Fibroblast of skin of right biceps (primary cell): Measurements from ENCODE around the gene PRRX1.

Source experiments
- DNase-seq: peaks from one replicate; pipeline ENCODE4 v3.0.0-alpha.2; 2013

The PRRX1 gene

DNA sequence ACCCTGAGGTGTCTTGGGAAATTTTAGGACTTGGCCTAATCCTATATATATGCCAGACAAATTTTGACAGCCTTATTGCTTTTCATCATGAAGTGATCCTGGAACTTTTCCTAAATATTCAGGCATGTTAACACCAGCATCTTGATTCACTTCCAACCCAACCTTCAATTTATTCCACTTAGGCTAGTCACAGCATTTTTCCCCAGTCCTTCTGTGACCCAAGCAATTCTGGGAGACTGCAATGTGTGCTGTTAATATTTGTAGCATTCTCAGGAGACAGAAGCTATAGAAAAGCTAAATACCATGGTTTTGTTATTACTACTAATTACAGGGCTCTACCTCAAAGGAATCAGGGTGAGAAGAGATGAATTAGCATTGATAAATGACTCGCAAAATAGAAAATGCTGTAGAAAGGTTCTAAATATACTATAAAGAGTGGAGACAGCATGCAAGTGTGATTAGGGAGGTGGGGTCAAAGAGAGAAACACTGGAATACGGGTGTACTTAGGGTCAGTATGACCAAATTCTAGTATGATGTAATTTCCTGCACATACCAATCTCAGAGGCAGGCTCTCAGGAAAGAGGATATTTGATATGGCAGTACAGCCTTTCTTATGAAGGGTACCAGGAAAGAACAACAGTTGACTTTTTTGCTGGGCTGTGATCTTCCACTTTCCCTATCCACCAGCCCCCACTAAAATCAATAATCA lies 29.1 kb downstream of the PRRX1 start:
- peak; percentile 88 for DNase-seq

DNA sequence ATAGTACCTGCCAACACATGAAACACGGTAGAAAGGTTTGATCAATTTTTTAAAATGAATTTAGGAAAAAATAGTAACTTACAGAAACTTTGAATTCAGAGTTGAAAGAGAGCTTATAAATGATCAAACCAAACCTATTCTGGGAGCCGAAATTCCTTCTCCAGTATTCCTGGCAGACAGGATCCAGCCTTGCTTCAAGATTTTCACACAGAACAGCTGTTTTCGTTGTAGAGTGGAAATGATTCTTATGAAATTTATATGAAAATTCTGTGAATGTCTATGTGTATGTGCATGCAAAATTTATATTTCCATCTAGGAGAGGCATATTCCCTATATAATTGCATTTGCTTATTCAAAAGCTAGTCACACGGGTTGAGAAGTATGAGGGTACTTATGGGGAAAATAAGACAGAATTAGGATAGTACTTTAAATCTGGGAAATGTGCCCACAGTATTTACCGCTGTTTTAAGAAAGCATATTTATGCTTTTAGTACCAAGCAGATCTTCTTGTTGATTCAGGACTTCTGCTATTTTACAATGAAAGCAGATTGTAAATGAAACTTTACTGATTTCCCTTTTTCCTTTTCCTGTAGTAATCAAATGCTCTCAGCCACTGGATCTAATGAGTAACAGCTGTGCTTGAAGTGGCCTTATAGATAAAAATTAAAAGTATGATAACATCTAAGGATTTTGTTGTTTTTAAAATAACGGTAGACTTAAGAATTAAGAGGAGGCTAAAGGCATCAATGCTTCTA lies 30.4 kb downstream of the PRRX1 start:
- no peak for DNase-seq

DNA sequence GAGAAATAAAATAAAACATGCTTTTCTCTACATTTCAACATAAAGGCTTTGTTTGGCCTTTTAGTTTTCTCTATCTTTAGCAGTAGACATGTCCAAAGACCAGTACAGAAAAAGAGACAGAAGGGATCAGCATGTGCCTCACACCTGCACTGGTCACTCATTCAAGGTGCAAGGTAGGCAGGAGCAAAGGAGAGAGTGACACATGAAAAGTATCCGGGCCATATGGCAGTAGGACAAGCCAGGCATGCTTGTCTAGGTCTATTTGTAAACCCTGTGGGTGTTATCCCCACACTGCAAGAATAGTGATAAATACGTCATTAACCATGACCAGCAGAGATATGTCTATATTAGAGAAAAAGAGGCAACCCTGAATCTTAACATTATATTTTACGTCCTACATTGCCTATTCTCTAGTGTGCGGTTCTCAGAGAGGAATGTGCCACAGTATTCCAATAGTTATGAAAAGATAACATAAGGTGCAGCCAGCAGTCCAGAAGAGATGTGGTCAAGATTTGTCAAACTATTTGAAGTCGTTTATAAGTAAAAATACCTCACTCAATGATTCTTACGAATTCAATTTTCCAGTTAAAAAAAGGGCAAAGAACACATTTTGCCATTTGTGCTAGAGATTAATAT lies 32.1 kb downstream of the PRRX1 start:
- DNase-seq = no peak

DNA sequence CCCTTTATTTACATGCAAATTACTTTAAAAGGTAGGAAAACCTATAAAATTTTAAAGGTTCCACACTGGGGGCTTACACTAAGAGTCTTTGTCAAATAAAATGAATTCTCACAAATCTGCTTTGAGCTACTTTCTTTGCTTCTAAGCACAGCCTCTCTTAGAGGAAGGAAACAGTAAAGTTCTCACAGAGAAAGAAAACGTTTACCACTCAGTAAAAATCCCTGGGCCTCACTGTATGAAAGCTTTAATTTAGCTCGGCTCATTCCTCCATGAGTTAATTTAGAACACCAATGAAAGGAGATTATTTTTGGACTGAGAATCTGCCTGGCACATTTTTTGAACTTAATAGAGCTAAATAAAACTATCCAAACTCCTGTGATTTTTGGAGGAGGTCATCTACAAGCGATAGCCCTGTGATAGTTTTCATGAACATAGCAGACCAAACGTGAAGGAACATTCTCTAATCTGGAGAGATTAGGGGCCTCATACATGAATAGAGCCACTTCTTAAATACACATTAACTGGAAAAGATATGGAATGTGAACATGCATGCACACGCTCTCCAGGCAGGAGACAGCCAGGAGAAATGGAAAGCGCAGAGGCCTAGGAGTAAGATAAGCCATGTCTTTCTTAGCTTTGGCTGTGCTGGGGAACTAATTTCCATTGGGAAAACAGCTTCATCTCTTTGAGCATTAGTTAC lies 32.8 kb downstream of the PRRX1 start:
- DNase-seq = no peak

DNA sequence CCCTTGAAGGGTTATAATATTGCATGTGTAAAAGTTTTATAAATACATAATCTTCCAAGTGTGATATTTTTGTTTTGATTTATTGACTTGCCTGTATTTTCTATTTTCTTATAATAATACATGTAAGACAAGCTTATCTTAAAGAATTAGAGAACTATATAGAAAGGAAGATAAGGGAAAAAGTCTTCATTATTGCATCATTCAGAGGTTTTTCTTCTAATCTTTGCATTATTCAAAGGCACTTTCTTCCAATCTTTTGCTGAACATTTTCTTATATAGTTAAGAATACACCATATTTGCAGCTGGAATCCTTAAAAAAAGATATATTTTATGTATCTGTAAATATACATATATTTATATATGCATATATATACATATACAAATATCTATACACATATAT lies 33.4 kb downstream of the PRRX1 start:
- no peak for DNase-seq

DNA sequence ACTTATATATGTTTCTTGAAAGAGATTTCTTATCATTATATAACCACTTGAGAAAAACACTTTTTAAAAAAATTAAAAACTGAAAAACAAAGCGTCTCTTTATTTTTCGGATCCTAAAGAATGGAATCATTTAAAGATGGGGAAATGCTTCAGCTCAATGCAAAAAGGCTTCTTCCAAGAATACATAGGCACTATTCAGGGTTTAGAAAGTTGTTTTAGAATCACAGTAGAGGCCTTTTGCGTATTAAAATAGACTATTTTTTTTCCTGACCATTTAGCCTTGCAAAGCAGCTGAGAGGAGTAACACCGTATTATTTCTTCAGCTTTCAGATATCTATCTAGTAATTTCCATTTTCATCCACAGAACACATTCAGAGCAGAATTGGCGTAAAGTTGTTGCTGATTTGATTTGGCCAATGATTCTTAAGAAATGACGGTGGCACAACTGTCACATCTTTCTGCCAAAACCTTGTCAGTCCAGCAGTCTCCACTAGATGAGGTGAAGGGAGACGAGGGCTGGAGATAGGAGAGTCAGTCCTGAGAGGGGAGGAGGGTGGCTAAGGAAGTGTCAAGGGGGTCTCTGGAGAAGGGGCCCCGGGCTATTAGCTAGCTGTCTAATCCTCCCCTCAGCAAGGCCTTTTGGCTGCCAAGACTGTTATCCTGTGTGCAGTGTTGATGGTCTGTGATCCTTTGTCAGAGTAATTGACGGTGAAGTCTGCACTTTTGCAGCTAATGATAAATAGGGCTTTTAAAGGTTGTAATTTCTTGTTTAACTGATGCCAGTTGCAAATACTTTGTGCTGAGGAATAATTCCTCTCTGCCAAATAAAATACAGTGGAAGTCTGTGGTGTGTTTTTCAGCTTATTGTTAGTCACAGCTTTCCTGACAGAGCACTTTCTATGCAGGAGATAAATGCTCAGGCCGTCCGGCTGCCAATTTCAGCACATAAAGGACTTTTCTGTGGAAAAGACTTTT lies 34.7 kb downstream of the PRRX1 start:
- peak; percentile 89 for DNase-seq

DNA sequence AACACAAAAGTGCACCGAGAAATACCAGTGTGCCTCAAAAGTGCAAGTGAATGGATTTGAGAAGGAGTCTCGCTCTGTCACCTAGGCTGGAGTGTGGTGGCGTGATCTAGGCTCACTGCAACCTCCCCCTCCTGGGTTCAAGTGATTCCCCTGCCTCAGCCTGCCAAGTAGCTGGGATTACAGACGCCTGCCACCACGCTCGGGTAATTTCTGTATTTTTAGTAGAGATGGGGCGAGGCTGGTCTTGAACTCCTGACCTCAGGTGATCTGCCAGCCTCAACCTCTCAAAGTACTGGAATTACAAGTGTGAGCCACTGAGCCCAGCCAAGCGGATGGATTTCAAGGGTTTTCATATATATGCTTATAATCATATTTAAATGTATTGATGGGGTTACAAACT lies 35.8 kb downstream of the PRRX1 start:
- DNase-seq = no peak

DNA sequence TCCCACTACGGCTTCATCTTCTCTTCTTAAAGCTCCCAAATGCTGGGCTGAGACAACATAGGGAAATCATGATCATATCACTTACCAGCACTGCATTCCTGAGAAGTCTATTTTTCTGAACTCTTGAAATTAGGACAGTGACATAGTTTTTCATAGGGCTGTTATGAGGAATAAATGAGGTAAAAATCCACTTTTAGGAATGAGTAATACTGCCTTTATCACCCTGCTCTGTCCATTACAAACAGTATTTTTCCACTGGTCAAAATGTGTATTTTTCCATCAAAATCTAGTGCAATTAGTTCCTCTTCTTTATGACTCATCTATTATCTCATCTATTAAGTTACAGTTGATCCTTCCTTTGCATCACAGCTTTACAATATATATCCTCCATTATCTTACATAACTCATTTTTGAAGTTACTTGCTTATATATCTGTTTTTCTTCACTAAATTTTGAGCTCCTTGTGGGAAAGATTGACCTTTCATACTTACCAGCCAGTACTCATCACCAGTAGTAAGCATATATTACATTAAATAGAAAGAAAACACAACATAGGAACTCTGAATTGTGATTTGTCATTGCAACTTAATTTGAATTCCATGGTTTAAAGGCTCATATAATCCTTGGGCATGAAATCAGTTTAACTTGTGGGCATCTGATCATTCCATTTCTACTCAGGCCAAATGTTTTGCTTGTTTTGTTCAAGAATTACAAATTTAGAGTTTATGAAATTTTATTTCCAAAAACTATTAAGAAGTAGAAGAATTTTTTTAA lies 37.1 kb downstream of the PRRX1 start:
- peak; percentile 70 for DNase-seq

DNA sequence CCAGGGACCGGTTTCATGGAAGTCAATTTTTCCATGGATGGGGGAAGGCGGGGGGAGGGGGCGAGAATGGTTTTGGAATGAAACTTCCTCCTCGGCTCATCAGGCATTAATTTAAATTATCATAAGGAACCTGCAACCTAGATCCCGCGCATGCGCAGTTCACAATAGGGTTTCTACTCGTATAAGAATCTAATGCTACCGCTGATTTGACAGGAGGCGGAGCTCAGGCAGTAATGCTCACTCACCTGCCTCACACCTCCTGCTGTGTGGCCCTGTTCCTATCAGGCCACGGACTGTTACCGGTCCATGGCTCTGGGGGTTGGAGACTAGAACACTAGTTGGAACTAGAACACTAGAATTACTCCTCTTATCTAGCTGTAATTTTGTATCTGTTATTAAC lies 38.0 kb downstream of the PRRX1 start:
- DNase-seq = no peak

DNA sequence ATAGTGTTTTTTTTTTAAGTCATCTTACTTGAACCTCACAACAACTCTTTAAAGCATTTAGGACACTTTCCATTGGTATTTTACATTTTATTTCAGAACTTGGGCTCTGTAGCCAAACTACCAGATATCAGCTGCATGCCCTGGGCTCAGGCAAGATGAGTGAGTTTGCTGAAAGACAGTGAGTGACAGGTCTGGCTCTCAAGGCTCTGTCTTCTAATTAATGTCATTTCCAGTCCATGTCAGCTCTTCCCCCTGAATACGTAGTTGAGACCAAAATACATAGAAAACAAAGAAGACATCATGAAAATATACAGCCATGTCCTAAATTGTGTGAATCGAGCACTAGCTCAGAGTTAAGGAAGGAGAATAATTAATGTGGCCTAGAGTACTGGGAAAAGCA lies 39.7 kb downstream of the PRRX1 start:
- DNase-seq = no peak

DNA sequence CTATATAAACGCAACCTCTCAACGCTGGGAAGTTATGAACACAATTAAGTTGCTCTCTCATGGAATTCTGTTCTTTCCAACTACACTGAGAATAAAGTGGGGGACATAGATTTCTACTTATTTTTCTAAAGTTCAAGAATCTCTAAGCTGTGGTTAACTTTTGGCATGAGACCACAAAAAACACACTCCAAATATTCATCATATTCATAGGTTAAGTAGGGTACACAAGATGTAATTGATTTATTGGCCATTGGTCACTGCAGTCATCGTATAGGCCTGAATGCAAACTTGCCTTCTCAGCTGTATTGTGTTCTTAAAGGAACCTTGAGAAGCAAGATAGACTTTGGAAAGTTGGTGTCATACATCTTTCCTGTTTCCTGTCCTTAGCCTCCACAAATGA lies 40.3 kb downstream of the PRRX1 start:
- DNase-seq = peak; percentile 89

DNA sequence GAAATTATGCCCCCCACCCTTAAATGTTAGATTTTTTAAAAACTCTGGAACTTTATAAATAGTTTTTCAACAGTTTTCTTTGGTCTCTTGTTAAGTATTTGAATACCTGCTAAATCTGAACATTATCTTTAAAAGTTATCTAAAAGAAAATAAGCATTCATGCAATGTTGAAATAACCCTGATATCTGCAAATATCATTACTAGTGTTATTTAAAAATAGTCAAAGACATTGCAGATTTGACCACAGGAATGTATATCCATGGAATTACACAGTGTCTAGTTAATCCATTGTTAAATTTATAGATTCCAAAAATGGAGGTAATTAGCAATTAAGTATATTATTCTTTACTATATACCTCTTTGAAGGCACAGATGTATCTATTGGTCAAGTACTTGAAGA lies 42.0 kb downstream of the PRRX1 start:
- DNase-seq = no peak

DNA sequence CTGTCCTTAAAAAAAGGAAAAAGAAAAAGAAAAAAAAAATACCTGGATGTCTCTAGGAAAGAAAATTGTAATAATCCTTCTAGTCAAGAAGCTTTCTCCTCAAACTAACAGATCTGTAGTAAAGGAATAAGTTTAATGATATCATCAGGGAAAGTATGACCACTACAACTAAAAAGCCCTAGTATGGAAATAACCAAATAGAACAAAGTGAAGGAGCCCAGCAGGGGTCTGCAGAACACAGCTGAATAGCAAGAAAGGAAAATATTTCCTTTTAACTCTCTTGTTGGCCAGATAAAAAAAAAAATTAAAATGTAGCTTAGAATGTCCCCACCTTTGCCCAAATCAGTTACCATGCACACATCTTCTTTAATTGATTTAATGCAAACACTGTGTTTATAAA lies 43.2 kb downstream of the PRRX1 start:
- no peak for DNase-seq

DNA sequence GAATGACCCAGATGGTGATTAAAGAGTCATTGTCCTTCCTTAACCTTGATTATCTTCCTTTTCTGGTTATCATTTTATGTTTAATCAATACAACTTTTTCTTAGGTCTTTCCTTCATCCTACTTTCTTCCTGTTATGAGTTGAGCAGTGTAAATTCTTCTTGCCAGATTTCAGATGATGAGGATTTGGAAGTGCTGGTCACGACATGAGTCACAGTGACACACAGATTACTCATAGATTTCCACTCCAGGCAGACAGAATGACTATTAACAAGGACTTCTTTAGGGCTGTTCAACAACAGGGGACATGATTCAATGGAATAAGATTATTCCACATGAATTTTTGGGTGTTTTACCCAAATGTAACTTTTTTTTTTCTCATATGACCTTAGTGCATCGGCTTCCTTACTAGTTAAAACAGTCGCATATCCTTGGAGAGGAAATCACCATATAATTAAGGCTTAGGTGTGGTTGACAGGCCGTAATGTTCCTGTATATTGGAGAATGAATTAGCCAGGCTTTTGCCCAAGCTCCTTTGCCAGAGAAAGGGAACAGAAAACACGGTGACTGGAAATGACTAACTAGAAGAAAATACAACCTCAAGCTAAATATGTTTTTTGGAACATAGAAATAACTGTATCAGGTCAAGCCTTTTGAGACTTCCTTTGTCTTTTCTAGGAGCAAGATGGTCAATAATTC lies 44.2 kb downstream of the PRRX1 start:
- peak; percentile 99 for DNase-seq

DNA sequence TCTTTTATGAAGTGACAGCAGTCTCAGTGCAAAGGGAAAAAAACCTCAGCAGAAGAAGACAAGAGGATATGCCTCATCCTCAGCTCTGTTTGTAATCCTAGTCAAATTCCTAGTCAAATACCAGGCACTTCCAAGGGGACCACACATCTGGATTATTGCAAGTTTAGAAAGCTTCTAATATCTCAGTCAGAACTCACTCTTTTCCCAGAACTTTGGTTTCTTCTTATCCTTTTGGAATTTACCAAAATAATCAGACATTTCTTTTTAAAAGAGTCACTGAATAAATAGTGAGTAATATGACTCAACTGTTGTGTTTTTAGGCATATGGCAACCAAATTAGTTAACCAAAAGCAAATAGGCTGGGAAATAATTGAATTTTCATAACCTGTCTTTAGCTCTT lies 47.8 kb downstream of the PRRX1 start:
- DNase-seq = peak; percentile 98

DNA sequence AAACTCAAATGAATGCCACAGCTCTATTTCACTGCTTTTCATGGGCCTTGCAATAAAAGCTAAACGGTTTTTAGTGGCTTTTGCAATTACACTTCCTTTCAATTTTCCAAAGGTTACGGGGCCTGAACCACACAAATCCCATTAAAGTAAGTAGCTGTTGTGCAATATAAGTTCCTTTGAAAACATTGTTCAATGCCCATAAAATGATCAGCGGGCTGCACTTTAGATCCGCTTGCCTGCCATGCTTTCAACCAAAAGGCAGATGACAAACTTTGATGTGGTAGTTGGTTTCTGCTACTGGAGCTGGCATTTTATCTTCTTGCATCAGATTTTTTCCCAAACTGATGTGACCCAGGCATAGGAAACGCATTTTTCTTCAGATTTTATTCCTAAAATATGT lies 50.2 kb downstream of the PRRX1 start:
- no peak for DNase-seq

DNA sequence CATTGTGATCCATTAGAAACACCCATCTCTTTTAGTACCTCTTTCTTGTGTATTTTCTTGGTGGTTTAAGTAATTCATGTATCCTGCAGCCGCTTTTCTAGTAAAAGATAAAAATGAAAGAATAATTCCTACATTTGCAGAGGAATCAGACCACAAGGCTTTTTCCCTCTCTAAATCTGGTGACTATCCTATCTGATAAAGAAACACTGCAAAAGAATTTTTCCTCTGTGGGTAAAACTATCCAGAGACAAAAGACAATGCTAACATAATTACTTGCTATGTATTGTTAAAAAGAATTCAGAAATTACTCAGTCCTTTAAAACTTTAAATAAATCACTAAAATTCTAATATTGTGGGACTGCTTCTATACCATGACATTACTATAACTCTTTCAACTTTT lies 51.0 kb downstream of the PRRX1 start:
- DNase-seq = no peak

DNA sequence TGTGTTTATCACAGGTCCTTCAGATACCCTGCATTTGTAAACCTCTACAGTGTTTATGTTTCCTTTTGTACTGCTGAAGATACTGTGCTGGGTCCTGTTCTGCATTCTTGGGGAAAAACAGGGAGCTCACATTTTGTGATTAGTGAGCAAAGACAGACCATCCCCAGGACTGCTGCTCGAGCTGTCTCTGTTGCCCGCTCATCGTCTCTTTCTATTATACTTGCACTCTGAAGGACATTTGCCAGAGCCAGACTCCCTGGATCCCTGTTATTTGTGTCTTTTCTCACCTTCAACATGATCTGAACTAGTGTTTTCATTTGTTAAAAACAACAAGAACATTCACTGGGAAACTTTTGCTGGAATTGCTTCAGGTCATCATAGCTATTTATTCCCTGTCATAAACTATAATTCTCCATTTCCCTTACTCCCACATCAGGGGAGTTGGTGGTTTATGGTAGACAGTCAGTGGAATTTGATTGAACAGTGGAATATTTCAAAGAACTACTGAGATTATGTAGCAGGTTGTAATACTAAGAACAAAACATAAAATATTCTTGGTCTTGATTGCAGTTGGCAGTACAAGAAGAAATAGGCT lies 53.0 kb downstream of the PRRX1 start:
- no peak for DNase-seq

DNA sequence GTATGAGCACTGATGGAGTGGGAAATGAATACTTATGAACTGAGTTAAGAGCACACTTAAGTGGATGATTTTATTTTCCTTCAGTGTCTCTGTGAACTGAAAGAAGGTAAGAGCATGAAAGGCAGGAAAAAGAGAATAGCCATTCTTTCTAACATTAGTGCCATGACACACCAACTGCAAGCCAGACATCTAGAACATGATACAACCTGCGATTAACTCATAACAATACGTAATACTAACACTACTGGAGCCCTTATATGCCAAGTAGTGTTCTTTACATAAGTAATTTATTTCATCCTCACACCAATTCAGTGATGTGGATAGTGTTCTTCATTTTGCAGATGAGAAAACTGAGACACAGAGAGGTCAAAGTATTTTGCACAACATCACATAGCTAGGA lies 56.7 kb downstream of the PRRX1 start:
- DNase-seq = no peak

DNA sequence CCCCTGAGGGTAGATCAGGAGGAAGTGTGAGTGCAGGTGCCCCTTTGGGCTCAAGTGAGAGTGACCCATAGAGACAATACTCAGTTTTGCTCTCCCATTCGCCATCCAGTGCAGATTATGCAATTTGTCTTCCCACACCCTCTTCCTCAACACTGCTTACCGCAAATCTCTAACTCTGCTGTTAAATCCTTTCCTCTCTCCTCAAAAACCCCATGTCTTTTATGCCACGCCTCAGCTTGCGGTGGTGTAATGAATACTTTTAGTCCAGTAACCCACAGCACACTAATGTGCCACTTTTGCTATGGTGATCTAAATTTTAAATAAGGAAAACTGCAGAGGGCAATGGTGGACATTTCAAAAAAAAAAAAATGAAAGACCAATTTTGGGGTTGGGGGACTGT lies 57.7 kb downstream of the PRRX1 start:
- DNase-seq = no peak

DNA sequence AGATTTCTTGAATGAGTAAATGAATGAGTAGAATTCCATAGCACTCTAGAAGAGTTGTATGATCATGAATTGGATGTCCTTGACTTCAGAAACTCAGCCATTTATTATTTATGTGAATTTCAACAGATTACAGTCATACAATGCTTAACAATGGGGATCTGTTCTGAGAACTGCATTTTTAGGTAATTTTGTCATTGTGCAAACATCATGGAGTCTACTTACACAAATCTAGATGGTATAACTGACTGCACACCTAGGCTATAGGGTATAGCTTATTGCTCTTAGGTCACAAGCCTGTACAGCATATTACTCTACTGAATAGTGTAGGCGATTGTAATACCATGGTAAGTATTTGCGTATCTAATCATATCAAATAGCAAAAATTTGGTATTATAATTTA lies 59.6 kb downstream of the PRRX1 start:
- DNase-seq = no peak
